Panc1 (cell line): ENCODE measurements around the gene PHLPP1. TPM values are rescaled to one million over a fixed set of nuclear protein-coding genes. Genes with fewer than 3 reads are reported as not detected.

Source experiments
- ATAC-seq: fragments of 200-7000 bp; cut with Tn5 transposase; 2 replicates; pipeline ENCODE4 v1.9.1; 2020; ENCODE audit warnings: mild to moderate bottlenecking, moderate library complexity
- BruUV-seq: library from RNA; stranded (reverse); fragments of 400-500 nt; replicated peaks from 2 replicates; lab custom pipeline; 2021; lab: Mats Ljungman, UMichigan
- CTCF ChIA-PET: fragments of 300-600 bp; sonication (Branson Sonifier 250); formaldehyde crosslinking; loops from one replicate; lab custom pipeline; 2022; ENCODE audit warnings: antibody characterized with exemption; lab: Charles Lee
- POLR2A ChIA-PET: fragments of 300-600 bp; sonication (Branson Sonifier 250); formaldehyde crosslinking; loops from one replicate; lab custom pipeline; 2022; ENCODE audit warnings: antibody characterized with exemption; lab: Charles Lee
- DNase-seq: peaks from one replicate; pipeline ENCODE4 v3.0.0-alpha.2; 2010; ENCODE audit warnings: low read depth, low spot score
- H3K27ac ChIP-seq: 2 replicates; pipeline ENCODE4 v1.5.1; 2011; ENCODE audit warnings: mild to moderate bottlenecking, low read length, inconsistent platforms
- H3K27me3 ChIP-seq: fragments of 200-500 bp; sonication (Bioruptor generic); 2 replicates; pipeline ENCODE4 v1.6.0; 2014; ENCODE audit warnings: low read length, inconsistent platforms; ENCODE audit not compliant: control insufficient read depth, insufficient read depth
- H3K36me3 ChIP-seq: fragments of 200-500 bp; sonication (Bioruptor generic); 2 replicates; pipeline ENCODE4 v1.5.1; 2014; ENCODE audit warnings: inconsistent platforms, mild to moderate bottlenecking, low read length, moderate library complexity; ENCODE audit not compliant: control insufficient read depth, insufficient read depth
- H3K4me1 ChIP-seq: 2 replicates; pipeline ENCODE4 v1.5.1; 2011; ENCODE audit warnings: inconsistent platforms, mild to moderate bottlenecking, low read length, moderate library complexity; ENCODE audit not compliant: control insufficient read depth, insufficient read depth
- H3K4me3 ChIP-seq, 2 experiments: 2 replicates each; pipeline ENCODE4 v1.5.1; 2011 to 2012; ENCODE audit warnings: low read depth in 2 of 2, low read length in 2 of 2, mild to moderate bottlenecking in 2 of 2, inconsistent platforms in 1 of 2, moderate library complexity in 1 of 2
- H3K9me3 ChIP-seq: fragments of 200-500 bp; sonication (Bioruptor generic); 2 replicates; pipeline ENCODE4 v1.5.1; 2014; ENCODE audit warnings: low read depth, mild to moderate bottlenecking, inconsistent platforms, low read length, moderate library complexity; ENCODE audit not compliant: control insufficient read depth, insufficient read depth
- CTCF ChIP-seq: fragments of 450-650 bp; IDR thresholded peaks from 2 replicates; pipeline ENCODE4 v1.5.1; 2017; ENCODE audit warnings: mild to moderate bottlenecking
- POLR2AphosphoS5 ChIP-seq: IDR thresholded peaks from 2 replicates; pipeline ENCODE4 v1.6.1; 2012; ENCODE audit warnings: mild to moderate bottlenecking, low read depth, low read length, moderate library complexity
- REST ChIP-seq, 2 experiments: IDR thresholded peaks; 2 replicates each; pipeline ENCODE4 v1.6.1; 2011 to 2012; ENCODE audit warnings: low read depth in 2 of 2, control low read depth in 1 of 2, low read length in 1 of 2, mild to moderate bottlenecking in 1 of 2, moderate library complexity in 1 of 2; ENCODE audit not compliant: insufficient read depth in 1 of 2
- SIN3A ChIP-seq: IDR thresholded peaks from 2 replicates; pipeline ENCODE4 v1.6.1; 2012; ENCODE audit warnings: low read depth, mild to moderate bottlenecking, low read length, moderate library complexity, borderline replicate concordance; ENCODE audit not compliant: insufficient read depth
- TCF7L2 ChIP-seq: IDR thresholded peaks from 2 replicates; pipeline ENCODE4 v1.6.1; 2011; ENCODE audit warnings: mild to moderate bottlenecking, low read depth, low read length, inconsistent platforms
- in situ Hi-C: cut with HindIII; loops from 2 replicates; pipeline ENCODE4 v1.10.0; 2016; ENCODE audit warnings: low sequenced_read_pairs, low pct_unique_long_range_greater_than_20kb
- intact Hi-C: fragments of 100-400 bp; cut with micrococcal nuclease; formaldehyde crosslinking; loops from one replicate; pipeline ENCODE4 v1.10.0; 2022; ENCODE audit not compliant: unreplicated experiment
- total RNA-seq: library from RNA; stranded (reverse); gene quantifications from one replicate; pipeline ENCODE4 v1.2.1, GENCODE V29; 2021; ENCODE audit not compliant: unreplicated experiment

PHLPP1 gene
- total RNA-seq, 1 experiment from 2014 or later: 6.3 TPM

DNA sequence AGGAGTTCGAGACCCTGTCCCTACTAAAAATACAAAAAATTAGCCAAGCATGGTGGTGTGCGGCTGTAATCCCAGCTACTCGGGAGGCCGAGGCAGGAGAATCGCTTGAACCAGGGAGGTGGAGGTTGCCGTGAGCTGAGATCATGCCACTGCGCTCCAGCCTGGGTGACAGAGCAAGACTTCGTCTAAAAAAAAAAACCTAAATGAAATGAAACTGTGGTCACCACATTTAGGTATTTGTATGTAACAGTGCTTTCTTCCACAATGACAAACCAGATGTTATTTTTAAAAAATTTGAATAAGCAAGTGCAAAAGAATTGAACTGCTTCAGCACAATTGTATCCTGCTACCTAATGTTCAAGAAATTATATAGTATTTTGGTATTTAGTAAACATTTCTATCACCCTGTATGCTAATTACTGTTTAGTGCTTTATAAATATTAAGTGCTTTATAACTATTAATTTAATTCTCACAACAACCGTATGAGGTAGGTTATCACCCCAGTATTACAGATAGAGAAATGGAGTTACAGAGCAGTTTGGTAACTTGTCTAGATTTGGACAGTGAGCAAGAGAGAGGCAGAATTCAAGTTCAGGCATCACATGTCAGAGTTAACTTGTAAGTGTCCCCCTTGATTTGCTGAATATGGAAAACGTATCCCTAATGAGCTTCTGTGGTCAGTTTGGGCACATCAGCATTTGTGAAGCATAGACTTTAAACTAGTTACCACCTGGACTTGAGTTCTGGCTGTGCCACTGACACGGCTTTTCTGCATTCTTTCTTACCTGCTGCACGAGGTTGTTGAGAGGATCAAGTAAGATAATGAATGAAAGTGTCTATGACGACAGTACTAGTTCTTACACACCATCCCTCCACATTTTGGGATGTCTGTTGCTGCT, 14.4 kb downstream of the PHLPP1 start:
- TF ChIP-seq TCF7L2: no peak
- no peak for TF ChIP-seq POLR2AphosphoS5
- TF ChIP-seq REST (IDR thresholded peaks at IDR 0.05; ENCODE audit: insufficient read depth in 1 of 2, low read depth in 2 of 2, low read length in 1 of 2): no peak
- TF ChIP-seq SIN3A: no peak
- no peak for TF ChIP-seq CTCF
- Histone ChIP-seq H3K4me3 (no peak overlapping the region), H3K9me3 (no peaks in the 10 kb centered on the region), H3K27me3 (no peaks in the 10 kb centered on the region), H3K27ac (no peak overlapping the region), H3K4me1 (no peaks in the 10 kb centered on the region), H3K36me3 (no peaks in the 10 kb centered on the region)
- ChIA-PET POLR2A (no interaction called here), CTCF (no interaction called here)
- in situ Hi-C loops: no loop called here
- no TSS peak for BruUV-seq
- DNase-seq (no peak), ATAC-seq (no peak)
- intact Hi-C loops: no loop called here

DNA sequence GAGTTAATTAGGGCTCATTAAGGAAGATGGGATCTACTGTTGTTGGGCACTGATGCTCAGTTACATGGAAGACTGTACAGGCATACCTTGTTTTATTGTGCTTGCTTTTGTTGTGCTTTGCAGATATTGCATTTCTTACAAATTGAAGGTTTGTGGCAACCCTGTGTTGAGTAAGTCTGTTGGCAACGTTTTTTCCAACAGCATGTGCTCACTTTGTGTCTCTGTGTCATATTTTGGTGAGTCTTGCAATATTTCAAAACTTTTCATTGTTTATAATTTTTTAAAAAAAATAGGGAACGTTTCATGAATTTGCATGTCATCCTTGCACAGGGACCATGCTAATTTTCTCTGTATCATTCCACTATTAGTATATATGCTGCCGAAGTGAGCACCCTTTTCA, 15.6 kb downstream of the PHLPP1 start:
- Histone ChIP-seq H3K9me3 (no peaks in the 10 kb centered on the region), H3K27ac (no peak overlapping the region), H3K4me3 (no peak overlapping the region), H3K27me3 (no peaks in the 10 kb centered on the region), H3K36me3 (no peaks in the 10 kb centered on the region), H3K4me1 (no peaks in the 10 kb centered on the region)
- BruUV-seq: no TSS peak
- POLR2A ChIA-PET: no interaction called here
- CTCF ChIA-PET: no interaction called here
- intact Hi-C loops: no loop called here
- no peak for DNase-seq
- TF ChIP-seq SIN3A (no peak), POLR2AphosphoS5 (no peak), CTCF (no peak), REST (IDR thresholded peaks at IDR 0.05; ENCODE audit: insufficient read depth in 1 of 2, low read depth in 2 of 2, low read length in 1 of 2) (no peak), TCF7L2 (no peak)
- no peak for ATAC-seq
- in situ Hi-C loops: no loop called here
